Measurements from ENCODE around the gene BTBD6. TPM values are rescaled to one million over a fixed set of nuclear protein-coding genes. Genes with fewer than 3 reads are reported as not detected.
"Not testable (repeated sequence)": the region's sequence is repeated elsewhere in the genome, so short reads cannot be mapped to it uniquely, and the experiment has no call there.

The BTBD6 gene
- total RNA-seq, 1 donor from 2014 or later: 53.8 TPM

GRCh38 chr14:105294142-105294597, 45.8 kb downstream of the BTBD6 start:
- DNase-seq (ENCODE audit: low read depth, low spot score): peak; percentile 71

- not testable (repeated sequence) for DNase-seq (ENCODE audit: low read depth, low spot score)
Measured at GRCh38 chr14:105297311-105297710, 49.0 kb downstream of the BTBD6 start.

- no peak for DNase-seq (ENCODE audit: low read depth, low spot score)
Measured at GRCh38 chr14:105299654-105300541, 51.6 kb downstream of the BTBD6 start.

Other genes with a start within 250 kb of the BTBD6 start
- gene CDCA4, start 227.4 kb upstream of the BTBD6 start, total RNA-seq: 50.5 and 59.4 TPM in 2 replicates
- gene GPR132, start 183.1 kb upstream of the BTBD6 start, total RNA-seq: 0.07 TPM in 1 of 2 replicates, not detected in the other
- 46.9 and 49.9 TPM in 2 replicates for gene JAG2, start 79.8 kb upstream of the BTBD6 start, total RNA-seq
- gene NUDT14, start 67.2 kb upstream of the BTBD6 start, total RNA-seq: 26.9 and 44.8 TPM in 2 replicates
- gene BRF1, start 52.5 kb downstream of the BTBD6 start, total RNA-seq: 33.1 and 36.7 TPM in 2 replicates
- 45.8 and 52.6 TPM in 2 replicates for gene PACS2, start 66.2 kb downstream of the BTBD6 start, total RNA-seq
- gene TEX22, start 150.0 kb downstream of the BTBD6 start, total RNA-seq: 0.13 and 0.14 TPM in 2 replicates
- gene MTA1, start 171.3 kb downstream of the BTBD6 start, total RNA-seq: 44.1 and 44.2 TPM in 2 replicates
- 166 and 183 TPM in 2 replicates for gene CRIP2, start 226.3 kb downstream of the BTBD6 start, total RNA-seq
- 0.46 and 1.4 TPM in 2 replicates for gene CRIP1, start 238.4 kb downstream of the BTBD6 start, total RNA-seq
- gene TEDC1, start 242.7 kb downstream of the BTBD6 start, total RNA-seq: 14.2 and 25.3 TPM in 2 replicates

All from pulmonary artery endothelial cell (primary cell).